Skin epidermis (tissue), 12 donors: Measurements from ENCODE around the gene MYH13.

Experiments
- H3K27ac ChIP-seq, 21 experiments: fragments of 200-600 bp; sonication (generic) in 11 of 21; one replicate each; pipeline ENCODE4 v1.5.0; 2020; ENCODE audit warnings: mild to moderate bottlenecking in 3 of 21, inconsistent platforms in 2 of 21, moderate library complexity in 2 of 21
- H3K4me3 ChIP-seq, 7 experiments: fragments of 200-600 bp; sonication (generic) in 2 of 7; one replicate each; pipeline ENCODE4 v1.5.0; 2020; ENCODE audit warnings: inconsistent platforms in 2 of 7, mild to moderate bottlenecking in 2 of 7, moderate library complexity in 1 of 7

MYH13 gene

DNA sequence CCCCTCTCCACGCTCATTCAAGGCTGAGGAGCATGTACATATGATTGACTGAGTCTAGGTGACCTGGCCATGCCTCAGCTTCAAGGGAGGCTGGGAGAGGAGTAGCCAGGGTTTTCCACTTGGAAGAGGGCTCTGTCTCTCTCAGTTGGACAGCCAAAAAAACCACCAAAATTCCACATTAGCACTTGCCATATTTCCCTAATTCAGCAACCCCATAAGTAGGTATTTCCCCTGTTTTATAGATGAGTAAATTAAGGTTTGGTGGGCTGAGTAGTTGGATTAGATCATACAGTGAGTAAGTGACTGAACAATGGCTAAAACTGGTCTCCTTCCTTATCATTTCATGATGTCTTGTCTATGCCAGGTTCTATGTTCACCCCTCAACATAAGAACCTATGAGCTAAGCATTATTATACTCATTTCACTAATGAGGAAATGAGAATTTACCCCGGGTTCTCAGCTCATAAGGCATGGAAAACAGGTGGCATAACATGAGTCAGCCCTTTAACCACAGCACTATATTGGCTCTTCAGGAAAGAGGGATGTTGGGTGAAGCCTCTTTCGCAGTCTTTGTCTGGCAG is 106.4 kb downstream of the MYH13 start:
- Histone ChIP-seq H3K27ac (peak overlapping the region in 11 of 21 experiments; percentile 15 to 84 (median 59)), H3K4me3 (no peak overlapping the region)

DNA sequence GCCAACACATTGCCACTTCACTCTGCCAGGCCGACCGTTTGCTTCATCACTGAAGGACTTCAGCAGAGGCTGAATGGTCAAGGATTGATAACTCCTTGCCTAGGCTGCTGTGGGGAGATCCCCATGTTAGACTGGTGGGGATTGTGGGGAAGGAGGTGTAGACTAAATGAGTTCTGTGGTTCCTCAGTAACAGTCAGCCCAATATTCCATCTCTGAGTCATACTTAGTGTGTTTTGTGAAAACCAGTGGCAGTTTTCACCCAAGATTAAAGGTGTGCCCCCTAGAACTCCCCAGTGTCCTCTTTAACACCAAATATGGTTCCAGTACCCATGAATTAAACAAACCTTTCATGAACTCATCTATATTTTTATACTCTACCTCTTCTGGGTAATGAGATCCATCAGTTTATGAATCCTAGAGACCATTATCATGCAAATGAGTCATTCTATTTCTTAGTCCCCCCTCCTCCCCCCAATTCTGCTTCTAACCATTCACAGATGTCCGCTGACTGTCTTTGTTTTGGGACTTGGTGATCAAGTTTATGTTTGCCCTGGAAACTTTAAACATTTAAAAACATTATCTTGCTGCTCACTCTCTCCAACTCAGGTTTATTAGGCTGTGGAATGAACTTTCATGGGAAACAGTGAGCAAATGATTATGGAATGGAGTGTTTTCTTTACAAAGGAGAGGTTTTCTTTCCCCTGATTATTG is 107.6 kb downstream of the MYH13 start:
- no peak overlapping the region for H3K4me3 ChIP-seq
- H3K27ac ChIP-seq: peak overlapping the region in 12 of 21 experiments; percentile 32 to 84 (median 50)

DNA sequence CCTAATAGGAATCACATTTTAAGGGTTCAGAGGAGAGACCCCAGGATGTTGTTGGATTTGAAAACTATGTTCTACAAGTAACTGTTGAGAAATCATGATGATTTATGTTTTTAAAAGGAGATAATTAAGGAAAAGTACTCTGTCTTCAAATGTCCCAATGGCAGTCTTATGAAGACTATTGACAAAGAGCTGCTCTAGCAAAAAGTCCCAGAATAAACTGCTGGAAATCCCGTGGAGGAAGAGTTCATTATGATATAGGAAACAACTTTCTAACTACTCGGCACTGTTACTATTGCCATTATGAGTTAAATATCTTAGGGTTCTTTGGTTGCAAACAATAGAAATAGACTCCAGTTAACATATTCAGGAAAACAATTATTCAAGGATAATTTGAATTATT is 108.8 kb downstream of the MYH13 start:
- Histone ChIP-seq H3K27ac (no peak overlapping the region), H3K4me3 (no peak overlapping the region)

DNA sequence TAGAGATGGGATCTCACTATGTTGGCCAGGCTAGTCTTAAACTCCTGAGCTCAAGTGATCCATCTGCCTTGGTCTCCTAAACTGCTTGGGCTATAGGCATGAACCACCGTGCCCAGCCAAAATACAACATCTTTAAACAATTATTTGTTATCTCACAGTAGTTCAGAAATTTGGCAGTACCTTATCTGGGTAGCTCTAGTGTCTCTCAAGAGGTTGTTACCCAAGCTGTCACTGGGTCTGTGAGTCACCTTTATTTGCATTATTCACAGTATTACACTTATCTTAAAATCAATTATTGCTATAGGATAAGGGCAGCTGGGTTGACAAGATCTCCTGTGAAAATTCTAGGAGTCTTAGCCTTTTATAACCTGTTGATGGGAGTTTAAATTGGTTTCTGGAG is 110.4 kb downstream of the MYH13 start:
- Histone ChIP-seq H3K4me3 (no peak overlapping the region), H3K27ac (no peak overlapping the region)

DNA sequence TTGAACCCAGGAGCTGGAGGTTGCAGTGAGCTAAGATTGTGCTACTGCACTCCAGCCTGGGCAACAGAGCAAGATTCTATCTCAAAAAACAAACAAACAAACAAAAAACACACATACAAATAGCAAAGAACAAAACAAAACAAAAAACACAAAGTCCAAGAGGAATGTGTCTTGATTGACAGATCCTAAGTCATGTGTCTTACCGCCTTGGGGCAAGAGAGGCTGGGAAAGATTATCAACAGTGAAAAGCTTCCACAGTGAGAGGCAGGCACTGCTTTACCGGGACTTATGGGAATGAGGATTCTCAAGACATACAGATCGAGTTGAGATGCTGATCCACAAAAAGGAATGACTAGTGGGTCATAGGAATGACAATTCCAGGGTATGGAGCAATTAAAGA is 111.7 kb downstream of the MYH13 start:
- H3K4me3 ChIP-seq: no peak overlapping the region

DNA sequence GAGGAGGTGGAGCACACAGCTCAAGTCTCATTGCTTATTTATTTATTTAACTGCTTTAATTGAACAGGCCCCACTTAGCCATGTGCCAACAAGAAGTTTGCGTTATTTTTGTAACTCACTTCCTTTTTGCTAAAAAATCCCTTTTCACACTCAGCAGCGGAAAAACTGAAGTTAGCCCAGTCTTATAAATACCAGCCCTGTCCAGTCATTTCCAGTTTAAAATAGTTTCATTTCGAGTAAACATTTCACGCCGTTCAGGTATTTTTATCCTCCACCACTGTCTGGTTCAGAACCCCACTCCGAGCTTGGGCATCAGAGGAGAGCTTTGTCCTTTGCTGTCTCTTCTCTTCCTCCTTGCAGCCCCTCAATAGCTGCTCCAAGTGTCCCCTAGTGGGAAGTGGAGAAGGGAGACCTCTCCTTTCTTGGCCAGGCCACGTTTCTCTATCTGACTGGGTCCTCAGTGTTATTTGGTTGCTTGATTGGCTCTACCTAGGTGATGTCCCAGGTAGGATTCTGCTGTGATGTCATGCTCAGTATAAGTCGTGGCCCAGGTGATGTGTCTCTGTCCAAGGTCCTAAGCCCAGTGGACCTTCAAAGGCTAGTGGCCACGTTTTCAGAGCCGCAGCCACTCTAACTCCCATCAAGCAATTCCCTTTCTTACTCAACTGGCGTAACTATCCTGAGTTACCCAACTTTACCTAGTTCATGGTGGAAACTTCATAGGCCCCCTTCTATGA is 121.4 kb downstream of the MYH13 start:
- Histone ChIP-seq H3K4me3 (no peak overlapping the region), H3K27ac (no peak overlapping the region)

More for the DNA sequence above, 111.7 kb downstream of the MYH13 start:
- no peak overlapping the region for H3K27ac ChIP-seq
